ENCODE data around the gene SSX4B.
"Not testable (repeated sequence)": the region's sequence is repeated elsewhere in the genome, so short reads cannot be mapped to it uniquely, and the experiment has no call there.

Gene SSX4B, protein sequence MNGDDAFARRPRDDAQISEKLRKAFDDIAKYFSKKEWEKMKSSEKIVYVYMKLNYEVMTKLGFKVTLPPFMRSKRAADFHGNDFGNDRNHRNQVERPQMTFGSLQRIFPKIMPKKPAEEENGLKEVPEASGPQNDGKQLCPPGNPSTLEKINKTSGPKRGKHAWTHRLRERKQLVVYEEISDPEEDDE

DNA sequence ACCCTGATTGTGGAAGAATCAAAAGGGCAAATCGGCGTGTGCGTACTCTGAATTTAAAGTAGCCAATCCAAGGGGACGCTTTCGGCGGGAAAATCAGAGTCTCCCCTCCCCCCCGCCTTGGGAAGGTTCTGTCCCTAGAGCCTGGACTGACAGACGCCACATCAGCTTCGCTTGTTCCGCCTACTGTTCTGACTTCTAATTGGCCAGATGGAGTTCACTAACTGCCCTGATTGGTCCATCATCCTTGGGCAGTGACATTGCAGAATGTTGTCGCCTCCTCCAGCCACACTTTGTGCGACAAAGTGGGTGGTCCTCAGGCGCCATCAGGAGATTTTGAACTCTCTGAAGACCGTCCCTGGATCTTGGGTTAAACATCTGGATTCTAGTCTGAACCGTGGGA, at the start of gene SSX4B:
SSX4B (minus strand) TSS at position 101 of the 400 bp plus-strand sequence. CDS start 588 bp downstream, outside the sequence.
- not testable (repeated sequence) for DNase-seq (ENCODE audit: extremely low read depth, insufficient read length); H3K36me3 ChIP-seq (ENCODE audit: control insufficient read depth, insufficient read depth, low read length); H3K4me3 ChIP-seq (replicated peaks; ENCODE audit: low read depth, low read length); H3K27me3 ChIP-seq (replicated peaks; ENCODE audit: control insufficient read depth, insufficient read depth, low read length)

DNA sequence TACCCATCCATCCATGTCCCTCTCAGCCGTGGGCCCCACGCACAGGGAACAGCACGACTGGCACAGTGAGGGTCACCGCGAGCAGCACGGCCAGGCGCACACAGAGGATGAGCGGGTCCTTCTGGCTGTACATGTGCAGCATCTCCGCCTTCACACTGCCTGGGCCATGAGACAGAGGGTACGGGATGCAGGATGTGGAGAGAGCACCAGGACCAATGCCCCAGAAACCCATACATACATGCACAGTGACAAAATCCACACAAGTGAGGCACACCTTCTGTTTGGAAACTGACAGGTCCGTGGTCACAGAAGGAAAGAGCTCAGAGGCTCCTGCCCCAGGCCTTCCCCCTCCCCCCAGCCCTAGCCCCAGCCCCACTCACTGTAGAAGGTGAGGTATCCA, 48.8 kb upstream of the SSX4B start:
- peaks cover 4% of the 10 kb centered on the region for H3K36me3 ChIP-seq (ENCODE audit: control insufficient read depth, insufficient read depth, low read length)
- H3K4me3 ChIP-seq (replicated peaks; ENCODE audit: low read depth, low read length) = no peak overlapping the region
- TF ChIP-seq, protein P1, sequence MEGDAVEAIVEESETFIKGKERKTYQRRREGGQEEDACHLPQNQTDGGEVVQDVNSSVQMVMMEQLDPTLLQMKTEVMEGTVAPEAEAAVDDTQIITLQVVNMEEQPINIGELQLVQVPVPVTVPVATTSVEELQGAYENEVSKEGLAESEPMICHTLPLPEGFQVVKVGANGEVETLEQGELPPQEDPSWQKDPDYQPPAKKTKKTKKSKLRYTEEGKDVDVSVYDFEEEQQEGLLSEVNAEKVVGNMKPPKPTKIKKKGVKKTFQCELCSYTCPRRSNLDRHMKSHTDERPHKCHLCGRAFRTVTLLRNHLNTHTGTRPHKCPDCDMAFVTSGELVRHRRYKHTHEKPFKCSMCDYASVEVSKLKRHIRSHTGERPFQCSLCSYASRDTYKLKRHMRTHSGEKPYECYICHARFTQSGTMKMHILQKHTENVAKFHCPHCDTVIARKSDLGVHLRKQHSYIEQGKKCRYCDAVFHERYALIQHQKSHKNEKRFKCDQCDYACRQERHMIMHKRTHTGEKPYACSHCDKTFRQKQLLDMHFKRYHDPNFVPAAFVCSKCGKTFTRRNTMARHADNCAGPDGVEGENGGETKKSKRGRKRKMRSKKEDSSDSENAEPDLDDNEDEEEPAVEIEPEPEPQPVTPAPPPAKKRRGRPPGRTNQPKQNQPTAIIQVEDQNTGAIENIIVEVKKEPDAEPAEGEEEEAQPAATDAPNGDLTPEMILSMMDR (IDR thresholded peaks at IDR 0.05; ENCODE audit: insufficient read depth, low read length, poor library complexity, severe bottlenecking) = no peak
- no peak for DNase-seq (ENCODE audit: extremely low read depth, insufficient read length)
- no peaks in the 10 kb centered on the region for H3K27me3 ChIP-seq (replicated peaks; ENCODE audit: control insufficient read depth, insufficient read depth, low read length)

DNA sequence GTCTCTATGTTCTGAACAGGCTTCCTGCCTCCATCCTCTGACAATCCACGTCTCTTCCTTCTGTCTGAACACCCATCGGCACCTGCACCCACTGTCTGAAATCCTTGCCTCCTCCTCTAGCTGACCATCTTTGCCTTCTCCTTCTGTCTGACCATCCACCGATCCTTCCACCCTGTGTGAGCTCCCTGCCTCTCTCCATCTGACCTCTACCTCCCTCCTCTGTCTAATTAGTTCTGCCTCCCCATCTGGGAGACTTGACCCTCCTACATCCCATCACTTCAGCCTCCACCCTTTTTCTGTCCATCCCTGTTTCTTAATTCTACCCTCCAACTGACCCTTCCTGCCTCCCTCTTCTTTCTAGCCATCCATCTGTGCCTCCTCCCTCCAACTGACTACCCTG, 48.3 kb upstream of the SSX4B start:
- Histone ChIP-seq H3K4me3 (replicated peaks; ENCODE audit: low read depth, low read length) (no peak overlapping the region), H3K36me3 (ENCODE audit: control insufficient read depth, insufficient read depth, low read length) (peaks cover 4% of the 10 kb centered on the region), H3K27me3 (replicated peaks; ENCODE audit: control insufficient read depth, insufficient read depth, low read length) (no peaks in the 10 kb centered on the region)
- DNase-seq (ENCODE audit: extremely low read depth, insufficient read length) = no peak
- TF ChIP-seq, protein P1 (IDR thresholded peaks at IDR 0.05; ENCODE audit: insufficient read depth, low read length, poor library complexity, severe bottlenecking) = no peak

DNA sequence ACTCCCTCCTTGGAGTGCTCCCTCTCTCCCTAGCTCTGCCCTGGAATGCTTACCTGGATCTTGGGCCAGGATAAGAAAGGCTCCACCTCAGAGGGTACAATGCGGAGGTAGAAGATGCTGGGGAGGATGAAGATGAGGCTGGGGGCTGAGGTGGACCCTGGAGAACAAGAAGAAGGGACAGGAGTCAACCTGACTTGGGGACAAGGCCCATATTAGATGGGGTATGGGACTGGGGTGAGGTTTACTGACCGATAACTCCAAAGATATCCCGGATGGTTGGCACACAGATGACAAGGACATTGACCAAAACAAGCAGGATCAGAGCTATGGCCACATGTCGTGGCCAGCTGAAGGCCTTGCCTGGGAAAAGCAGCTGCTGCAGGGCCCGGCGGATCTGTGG, 47.7 kb upstream of the SSX4B start:
- DNase-seq (ENCODE audit: extremely low read depth, insufficient read length) = no peak
- TF ChIP-seq, protein P1 (IDR thresholded peaks at IDR 0.05; ENCODE audit: insufficient read depth, low read length, poor library complexity, severe bottlenecking) = no peak
- H3K36me3 ChIP-seq (ENCODE audit: control insufficient read depth, insufficient read depth, low read length) = peaks cover 2% of the 10 kb centered on the region
- H3K27me3 ChIP-seq (replicated peaks; ENCODE audit: control insufficient read depth, insufficient read depth, low read length) = no peaks in the 10 kb centered on the region
- H3K4me3 ChIP-seq (replicated peaks; ENCODE audit: low read depth, low read length) = no peak overlapping the region

DNA sequence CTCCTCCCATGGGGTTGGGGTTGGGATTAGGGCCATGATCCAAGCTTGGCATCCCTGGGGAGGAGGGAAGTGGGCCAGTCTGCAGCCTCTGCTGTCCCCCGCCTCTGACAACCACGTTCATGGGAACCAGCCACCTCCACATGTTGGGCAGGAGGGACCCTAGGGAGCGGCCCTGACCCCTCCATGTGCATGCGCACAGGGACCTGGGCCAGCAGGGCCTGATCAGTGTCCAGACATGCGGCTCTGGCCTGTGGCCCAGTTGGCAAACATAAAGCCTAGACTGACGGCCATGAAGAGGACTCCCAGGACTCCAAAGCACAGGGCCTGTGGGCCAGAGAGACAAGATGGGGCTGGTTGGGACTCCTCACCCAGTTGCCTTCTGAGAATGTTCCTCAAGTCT, 47.0 kb upstream of the SSX4B start:
- DNase-seq (ENCODE audit: extremely low read depth, insufficient read length) = no peak
- TF ChIP-seq, protein P1 (IDR thresholded peaks at IDR 0.05; ENCODE audit: insufficient read depth, low read length, poor library complexity, severe bottlenecking) = no peak
- no peak overlapping the region for H3K4me3 ChIP-seq (replicated peaks; ENCODE audit: low read depth, low read length)
- no peaks in the 10 kb centered on the region for H3K27me3 ChIP-seq (replicated peaks; ENCODE audit: control insufficient read depth, insufficient read depth, low read length)
- peaks cover 2% of the 10 kb centered on the region for H3K36me3 ChIP-seq (ENCODE audit: control insufficient read depth, insufficient read depth, low read length)

DNA sequence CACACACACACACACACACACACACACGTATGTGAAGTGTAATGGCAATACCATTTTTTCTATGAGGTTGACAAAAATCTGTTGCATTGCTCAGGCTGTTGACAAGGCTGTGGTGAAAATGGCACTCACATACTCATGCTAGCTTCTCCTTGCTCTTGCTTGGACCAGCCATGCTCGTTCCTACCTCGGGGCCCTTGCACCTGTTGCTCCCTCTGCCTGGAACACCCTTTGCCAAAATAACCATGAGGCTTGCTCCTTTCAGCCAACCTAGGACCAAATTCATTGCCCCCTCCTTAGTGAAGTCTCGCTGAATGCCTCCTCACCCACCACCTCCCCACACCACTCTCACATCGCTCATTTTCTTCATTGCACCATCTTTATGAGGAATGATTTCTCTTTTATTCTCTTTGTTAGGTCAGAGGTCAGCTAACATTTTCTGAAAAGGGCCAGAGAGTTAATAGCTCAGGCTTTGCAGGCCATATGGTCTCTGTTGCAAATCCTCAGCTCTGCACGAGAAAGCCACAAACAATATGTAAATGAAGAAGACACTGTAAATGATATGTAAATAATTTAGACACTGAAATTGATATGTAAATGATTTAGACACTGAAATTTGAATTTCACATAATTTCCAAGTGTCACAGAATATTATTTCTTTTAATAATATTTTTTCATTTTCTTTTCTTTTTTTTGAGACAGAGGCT, 45.0 kb upstream of the SSX4B start:
- H3K36me3 ChIP-seq (ENCODE audit: control insufficient read depth, insufficient read depth, low read length) = peaks cover 2% of the 10 kb centered on the region
- DNase-seq (ENCODE audit: extremely low read depth, insufficient read length) = no peak
- no peak overlapping the region for H3K4me3 ChIP-seq (replicated peaks; ENCODE audit: low read depth, low read length)
- TF ChIP-seq, protein P1 (IDR thresholded peaks at IDR 0.05; ENCODE audit: insufficient read depth, low read length, poor library complexity, severe bottlenecking) = no peak
- H3K27me3 ChIP-seq (replicated peaks; ENCODE audit: control insufficient read depth, insufficient read depth, low read length) = no peaks in the 10 kb centered on the region
